GM19043 (cell line): ENCODE measurements around the gene MOB3C.

ENCODE experiments used
- ATAC-seq: cut with Tn5 transposase; IDR thresholded peaks from one replicate; pipeline ENCODE4 v1.9.1; 2021; ENCODE audit warnings: low read depth; ENCODE audit not compliant: unreplicated experiment

MOB3C gene

GRCh38 chr1:46580140-46580903 is 36.3 kb downstream of the MOB3C start:
- no peak for ATAC-seq

GRCh38 chr1:46577671-46578070 is 38.9 kb downstream of the MOB3C start:
- ATAC-seq: no peak

- no peak for ATAC-seq
Measured at GRCh38 chr1:46576596-46576995, 40.0 kb downstream of the MOB3C start.

- ATAC-seq: no peak
Measured at GRCh38 chr1:46575778-46576177, 40.8 kb downstream of the MOB3C start.

- ATAC-seq: no peak
Measured at GRCh38 chr1:46575300-46575699, 41.3 kb downstream of the MOB3C start.

DNA sequence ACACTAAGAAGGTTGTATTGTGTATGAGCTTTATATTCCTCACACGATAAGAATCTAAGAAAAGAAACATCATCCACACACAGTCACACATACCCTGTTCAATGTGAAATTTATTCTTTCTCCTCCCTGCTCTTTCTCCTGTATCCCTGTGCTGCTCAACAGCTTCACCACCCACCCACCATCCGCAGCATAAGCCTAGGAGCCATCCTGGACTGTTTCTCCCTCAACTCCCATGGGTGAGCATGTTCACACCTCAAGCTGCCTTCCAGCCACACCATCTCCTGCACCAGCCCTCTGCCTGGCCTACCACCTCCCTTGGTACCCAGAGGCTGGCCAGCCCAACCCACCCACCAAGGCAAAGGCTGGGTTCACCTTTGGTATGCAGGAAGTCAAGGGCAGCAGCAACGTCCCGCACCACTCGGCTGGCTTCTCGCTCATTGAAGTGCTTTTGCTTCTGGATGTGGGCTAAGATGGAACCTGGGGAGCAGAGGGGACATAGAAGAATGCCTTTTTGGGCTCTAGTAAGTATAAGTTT is 44.9 kb downstream of the MOB3C start:
- no peak for ATAC-seq

GRCh38 chr1:46569884-46570725 is 46.5 kb downstream of the MOB3C start:
- ATAC-seq: no peak

DNA sequence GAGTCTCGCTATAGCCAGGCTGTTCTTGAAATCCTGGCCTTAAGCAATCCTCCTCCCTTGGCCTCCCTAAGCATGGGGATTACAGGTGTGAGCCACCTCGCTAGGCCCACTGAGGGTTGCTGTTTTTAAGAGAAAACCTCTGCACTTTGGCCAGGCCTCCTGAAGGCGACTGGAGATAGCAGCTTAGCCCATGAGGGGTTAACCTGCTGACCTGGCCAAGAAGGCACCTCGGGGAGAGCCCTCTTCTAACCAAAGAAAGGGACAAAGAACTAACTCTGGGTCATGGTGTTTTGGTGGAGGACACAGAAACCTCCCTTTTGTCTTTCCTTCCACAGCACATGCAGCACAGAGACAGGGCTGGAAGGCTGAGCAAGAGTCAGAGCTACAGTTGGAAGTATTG is 47.5 kb downstream of the MOB3C start:
- ATAC-seq: no peak

GRCh38 chr1:46568461-46568891 is 48.1 kb downstream of the MOB3C start:
- ATAC-seq: no peak

- no peak for ATAC-seq
Measured at GRCh38 chr1:46563341-46563740, 53.3 kb downstream of the MOB3C start.

DNA sequence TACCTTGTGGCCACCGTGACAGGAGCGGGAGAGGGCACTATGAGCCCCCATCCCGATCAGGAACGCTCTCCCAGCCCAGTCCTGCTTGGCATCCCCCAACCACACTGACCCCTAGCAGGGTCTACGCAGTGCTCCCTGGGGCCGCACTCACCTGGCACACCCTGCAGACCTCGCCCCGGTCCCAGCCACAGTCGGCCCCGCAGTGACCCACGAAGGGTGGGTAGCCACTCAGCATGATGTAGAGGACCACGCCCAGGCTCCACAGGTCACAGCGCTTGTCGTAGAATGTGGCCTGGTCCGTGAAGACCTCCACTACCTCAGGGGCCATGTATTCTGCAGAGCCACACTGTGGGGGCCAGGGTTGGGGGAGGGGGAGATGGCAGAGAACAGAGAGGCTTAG is 54.1 kb downstream of the MOB3C start:
- no peak for ATAC-seq

DNA sequence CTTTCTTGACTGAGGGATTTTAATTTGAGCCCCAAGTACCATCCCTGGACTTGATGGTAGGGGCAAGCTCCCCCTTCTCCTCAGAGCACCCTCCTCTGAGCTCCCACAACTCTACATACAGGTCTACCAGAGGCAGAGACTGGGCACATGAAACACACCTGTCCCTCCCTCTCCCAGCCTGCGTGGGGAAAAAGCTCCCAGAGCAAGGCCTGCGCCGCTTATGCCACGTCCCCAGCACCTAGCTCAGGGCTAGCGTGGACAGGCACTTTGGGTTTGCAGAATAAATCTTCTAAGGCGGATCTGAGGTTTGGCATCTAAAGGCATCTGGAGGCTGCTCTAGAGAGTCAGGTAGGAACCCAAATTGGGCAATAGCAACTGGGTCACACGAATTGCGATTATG is 57.6 kb downstream of the MOB3C start:
- ATAC-seq: no peak

DNA sequence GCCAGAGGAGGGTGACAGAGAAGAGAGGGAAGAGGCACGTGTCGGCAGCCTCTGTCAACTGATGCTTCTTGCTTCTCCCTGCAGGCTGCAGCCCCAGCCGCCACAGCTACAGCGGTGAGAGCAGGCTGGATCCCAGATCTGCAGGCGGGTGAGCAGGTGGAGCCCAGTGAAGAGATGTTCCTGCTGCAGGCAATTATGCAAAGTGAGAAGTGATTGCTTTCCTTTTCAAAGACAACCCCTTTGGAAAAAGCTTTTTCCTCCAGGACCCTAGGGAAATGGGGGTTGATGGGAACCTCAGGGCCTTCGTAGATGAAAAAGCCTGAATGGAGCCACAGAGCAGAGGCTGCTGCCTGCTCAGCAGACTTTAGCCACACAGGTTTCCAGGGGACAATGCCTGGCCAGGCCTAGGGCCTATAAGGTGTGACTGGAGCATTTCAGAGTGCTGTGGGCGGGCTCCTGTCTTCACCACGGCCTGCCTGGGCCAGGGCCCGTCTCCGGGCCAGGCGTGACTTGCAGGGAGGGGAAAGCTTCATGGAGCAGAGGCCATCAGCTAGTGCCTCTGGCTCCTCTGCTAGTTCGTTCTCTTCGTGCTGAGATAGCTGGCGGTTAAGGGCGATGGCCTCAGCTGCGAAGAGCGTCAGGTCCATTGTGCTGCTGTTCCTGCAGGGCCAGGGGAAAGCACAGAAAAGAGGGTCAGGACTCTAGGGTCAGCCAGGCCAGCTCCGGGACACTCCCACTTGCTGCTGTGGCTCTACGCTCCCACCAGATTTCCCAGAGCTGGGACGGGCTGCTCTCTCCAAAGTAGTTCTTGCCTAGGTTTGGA is 58.3 kb downstream of the MOB3C start:
- no peak for ATAC-seq
